HG02798 (cell line): ENCODE results near the gene TEX52.
"Not testable (repeated sequence)": the region's sequence is repeated elsewhere in the genome, so short reads cannot be mapped to it uniquely, and the experiment has no call there.

Experiments
- ATAC-seq: cut with Tn5 transposase; IDR thresholded peaks from one replicate; pipeline ENCODE4 v1.9.1; 2021; ENCODE audit warnings: mild to moderate bottlenecking; ENCODE audit not compliant: unreplicated experiment, poor library complexity

The TEX52 gene

DNA sequence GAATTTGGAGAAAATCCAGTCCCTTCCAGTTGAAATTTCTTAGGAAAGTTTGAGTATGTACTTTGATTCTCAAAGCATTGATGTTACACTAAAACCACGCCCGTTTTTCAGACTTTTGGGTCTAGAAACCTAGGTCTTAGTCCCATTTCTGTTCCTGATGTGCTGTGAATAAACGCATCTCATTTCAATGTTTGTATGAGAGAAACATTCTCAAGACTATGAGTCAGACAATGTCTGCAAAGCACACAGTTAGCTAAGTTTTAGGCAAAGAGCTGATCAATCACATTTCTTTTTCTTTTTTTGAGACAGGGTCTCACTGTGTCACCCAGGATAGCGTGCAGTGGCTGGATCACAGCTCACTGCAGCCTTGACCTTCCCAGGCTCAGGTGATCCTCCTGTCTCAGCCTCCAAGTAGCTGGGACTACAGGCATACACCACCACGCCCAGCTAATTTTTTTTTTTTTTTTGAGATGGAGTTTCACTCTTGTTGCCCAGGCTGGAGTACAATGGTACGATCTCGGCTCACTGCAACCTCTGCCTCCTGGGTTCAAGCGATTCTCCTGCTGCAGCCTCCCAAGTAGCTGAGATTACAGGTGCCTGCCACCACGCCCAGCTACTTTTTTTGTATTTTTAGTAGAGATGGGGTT is 12.3 kb upstream of the TEX52 start:
- ATAC-seq, result not testable (repeated sequence)

DNA sequence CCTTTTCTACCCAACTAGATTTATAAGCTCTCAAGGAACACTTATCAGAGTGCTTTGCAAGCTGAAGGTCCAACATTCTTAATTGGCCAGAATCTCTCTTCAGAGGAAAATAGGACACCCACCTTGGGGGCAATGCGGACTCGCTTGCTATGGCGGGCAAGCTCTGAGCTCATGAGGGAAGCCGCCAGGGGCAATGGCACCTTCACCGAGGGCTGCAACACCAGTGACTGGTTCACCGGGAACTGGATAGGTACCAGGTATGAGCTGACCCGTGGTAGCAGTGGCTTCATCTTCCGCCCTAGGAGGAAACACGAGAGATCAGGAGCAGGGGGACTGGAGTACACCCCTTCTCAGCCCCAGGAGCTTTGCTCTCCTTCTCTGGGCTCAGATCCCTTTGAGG is 7.4 kb upstream of the TEX52 start:
- no peak for ATAC-seq

DNA sequence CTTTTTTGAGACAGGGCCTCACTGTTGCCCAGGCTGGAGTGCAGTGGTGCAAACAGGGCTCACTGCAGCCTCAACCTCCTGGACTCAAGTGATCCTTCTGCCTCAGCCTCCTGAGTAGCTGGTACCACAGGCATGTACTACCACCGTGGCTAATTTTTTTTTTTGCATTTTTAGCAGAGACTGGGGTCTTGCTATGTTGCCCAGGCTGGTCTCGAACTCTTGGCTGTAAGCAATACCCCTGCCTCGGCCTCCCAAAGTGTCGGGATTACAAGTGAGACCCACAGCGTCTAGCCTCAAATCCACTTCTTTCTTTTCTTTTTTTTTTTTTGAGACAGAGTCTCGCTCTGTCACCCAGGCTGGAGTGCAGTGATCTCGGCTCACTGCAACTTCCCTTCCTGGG is 6.6 kb upstream of the TEX52 start:
- not testable (repeated sequence) for ATAC-seq

DNA sequence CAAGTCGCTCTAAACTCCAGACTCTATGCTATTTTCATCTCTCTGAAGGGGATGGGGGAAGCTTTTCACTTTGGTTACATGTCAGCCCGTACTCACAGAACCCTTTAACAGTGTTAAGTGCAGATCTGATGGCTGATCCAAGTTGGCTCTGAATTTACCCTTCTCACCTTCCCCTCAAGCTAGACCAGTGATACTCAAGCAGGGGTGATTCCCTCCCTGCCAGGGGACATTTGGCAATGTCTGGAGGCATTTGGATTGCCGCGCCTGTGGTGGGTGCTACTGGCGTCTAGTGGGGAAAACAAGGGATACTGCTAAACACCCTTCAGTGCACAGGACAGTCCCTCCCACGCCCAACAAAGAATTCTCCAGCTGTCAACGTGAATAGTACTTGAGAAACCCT is 6.0 kb upstream of the TEX52 start:
- no peak for ATAC-seq

DNA sequence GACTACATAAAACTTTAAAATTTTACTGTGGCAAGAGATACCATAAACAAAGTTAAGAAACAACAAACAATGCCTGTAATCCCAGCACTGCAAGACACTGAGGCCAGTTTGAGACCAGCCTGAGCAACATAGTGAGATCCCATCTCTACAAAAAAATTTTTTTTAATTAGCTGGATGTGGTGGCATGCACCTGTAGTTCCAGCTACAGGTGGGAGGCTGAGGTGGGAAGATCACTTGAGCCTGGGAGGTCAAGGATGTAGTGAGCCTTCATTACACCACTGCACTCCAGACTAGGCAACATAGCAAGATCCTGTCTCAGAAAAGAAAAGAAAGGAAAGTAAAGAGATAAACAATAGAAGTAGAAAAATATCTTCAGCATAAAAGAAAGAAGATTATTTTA is 3.3 kb upstream of the TEX52 start:
- no peak for ATAC-seq

DNA sequence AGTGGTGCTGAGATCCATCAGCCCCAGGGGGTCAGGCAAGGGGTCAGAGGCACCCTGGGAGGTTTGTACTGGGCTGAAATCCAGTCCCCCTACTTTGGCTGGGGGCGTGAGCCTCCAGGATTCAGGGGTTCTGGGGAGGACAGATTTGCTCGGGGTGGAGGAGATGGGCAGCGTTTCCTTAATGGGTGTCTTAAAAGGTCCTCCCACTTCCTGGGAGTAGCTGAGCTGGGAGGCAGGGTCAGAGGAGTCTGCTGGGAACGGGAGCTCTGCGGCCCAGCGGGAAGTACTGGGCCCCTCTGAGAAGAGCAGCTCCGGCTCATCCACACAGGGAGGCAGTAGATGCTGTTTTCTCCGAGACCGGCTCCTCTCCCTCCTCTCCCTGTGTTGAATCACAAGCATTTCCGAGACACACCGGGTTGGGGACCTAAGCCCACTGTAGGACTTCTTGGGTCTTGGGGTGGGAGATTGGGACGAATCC is 2.1 kb upstream of the TEX52 start:
- ATAC-seq, result no peak

DNA sequence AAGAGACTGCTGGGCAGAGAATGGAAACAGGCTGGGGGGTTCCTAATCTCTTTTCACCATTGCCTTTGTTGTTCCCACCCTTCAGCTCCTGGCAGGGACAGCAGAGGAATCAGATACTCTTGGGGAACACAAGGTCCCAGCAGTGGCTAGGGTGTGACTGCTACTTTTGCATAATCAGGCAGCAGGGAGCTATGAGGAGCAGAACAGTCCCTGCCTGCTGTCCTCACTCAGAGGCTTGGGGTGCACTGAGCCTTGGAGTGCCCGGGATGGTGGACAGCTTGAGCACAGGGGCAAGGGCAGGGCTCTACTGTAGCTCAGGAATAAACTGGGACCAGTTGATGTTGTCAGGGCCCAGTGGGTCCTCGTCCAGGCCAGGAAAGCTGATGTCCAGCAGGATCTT is 1.5 kb upstream of the TEX52 start:
- ATAC-seq, result no peak

DNA sequence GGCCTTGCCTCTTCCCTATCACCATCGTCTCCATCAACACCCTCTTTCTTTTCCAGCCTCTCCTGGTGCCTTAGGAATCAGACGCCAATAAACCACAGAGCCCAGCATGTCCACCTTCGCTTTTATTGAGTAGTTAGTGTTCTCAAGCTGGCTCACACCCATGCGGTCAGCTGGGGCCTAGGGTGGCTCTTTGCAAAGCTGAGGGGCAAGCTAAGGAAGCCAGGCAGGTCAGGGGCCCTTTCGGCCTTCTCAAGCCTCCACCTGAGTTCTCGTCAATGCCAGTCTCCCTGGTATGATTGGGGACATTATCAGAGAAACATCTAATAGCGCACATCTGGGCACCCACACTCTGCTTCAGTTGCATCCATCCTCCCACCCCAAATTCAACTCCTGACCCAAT is 737 bp upstream of the TEX52 start:
- ATAC-seq, result no peak

DNA sequence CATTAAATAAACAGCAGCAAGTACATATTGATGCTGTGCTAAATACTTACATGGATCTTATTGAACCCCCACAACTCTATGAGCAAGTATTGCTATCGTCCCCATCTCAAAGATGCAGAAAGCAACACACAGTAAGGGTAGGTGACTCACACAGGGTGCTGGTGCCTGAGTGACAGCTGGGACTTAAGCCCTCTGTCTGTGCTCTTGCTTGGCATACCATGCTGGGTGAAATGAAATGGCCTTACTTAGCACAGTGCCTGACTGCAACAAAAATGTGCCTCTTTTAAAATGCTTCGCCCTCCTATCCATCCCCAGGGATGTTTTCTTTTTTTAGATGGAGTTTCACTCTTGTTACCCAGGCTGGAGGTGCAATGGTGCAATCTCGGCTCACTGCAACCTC is 788 bp downstream of the TEX52 start:
- ATAC-seq, result no peak

DNA sequence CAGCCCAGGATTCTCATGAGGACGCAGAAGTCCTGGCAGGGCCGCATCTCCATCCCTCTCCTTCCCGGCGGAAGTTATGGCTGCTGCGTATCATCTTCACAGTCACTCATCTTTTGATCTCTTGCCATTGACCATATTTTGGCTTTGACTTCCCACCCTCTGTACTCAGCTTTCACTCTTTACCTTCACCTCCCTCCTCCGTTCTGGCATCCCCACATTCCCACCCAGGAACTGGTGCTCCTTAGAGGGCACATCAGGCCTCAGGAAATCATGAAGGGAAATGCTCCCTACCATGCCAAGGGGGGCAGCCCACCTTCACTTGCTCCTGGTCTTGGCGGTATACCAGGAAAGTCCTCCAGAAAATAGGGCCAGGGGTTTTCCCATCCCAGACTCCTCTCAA is 1.3 kb downstream of the TEX52 start:
- no peak for ATAC-seq

DNA sequence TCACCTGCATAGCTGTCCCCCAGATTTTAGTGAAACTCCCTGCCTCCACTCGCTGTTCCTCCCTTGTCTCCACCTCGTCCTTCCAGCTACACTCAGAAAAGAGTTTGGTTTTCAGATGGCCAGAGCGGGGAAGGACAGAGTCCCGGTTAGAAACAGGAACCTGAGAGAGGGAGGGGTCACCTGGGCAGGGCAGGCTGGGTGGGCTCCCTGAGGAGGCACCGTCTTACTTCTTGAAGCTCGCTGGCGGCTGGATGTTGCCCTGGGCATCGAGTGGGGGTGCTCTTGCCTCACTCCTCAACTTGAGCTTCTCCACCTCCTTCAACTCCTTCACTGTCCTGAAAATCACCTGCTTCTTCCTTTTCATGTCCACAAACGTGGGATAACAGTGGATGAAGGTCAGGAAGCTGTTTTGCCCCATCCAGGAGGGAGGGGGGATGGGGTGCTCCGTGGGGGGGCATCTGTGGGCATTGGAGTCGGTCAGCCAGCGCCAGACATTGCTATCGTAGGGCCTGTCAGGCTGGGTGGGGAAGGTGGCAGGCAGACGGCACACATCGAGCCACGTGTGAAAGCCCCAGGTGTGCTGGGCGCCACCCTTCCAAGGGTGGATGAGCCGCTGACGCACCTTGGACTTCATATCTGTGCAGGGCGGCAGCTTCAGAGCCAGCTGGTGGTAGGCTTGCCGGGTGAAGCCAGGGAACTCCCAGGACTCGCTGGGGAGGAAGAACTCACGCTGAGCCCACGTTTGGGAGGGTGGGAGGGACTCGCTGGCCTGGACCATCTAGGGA is 2.0 kb downstream of the TEX52 start:
- no peak for ATAC-seq

DNA sequence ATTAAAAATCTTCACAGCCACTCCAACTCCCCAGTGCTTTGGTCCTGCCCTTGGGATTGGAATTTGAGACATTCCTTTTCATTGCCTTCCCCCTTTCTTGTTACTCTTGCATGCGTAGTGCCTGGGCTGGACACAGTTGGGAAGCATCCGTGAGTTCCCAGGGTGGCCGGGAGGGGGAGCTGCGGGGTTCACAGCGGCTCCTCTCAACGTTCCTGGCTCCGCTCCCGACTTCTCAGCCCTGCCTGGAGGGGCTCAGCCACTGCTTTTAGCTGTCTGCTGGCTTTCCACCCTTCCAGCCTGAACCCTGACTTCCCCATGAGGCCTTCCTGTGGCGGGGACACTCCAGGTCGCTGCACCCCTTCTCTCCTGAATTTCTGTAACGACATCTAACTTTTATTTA is 3.2 kb downstream of the TEX52 start:
- no peak for ATAC-seq

DNA sequence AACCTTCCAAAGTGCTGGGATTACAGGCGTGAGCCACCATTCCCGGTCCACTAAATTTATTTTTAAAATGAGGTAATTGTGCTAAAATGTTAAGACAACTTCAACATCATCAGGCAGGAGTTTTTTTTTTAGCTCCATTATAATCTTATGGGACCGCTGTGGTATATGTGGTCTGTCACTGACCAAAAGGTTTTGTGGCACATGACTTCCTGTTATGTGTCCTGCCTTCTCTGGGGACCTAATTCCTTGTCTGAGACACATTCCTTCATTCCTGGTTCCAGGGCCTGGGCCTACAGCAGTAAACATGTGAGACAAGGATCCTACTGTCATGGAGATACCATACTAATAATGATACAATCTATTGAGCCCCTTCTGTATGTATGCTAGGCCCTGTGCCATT is 4.9 kb downstream of the TEX52 start:
- no peak for ATAC-seq

DNA sequence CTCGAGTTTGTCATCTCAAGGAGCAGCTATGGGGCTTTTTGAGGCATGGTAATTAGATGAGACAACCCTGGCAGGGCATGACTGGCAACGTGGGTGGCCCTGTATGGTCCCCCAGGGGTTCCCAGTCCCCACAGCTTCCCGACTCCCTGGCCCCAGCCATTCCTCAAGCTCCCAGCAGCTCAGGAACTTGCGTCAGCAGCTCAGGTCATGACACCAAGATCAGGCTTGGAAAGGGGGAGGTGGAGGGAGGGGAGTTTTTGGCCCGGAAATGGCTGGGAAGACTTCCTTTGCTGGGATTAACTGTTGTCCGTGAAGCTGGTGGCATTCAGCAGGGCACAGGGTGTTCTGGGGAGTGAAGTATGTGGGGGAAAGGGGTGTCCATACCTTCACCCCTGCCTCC is 11.6 kb downstream of the TEX52 start:
- ATAC-seq, result no peak

DNA sequence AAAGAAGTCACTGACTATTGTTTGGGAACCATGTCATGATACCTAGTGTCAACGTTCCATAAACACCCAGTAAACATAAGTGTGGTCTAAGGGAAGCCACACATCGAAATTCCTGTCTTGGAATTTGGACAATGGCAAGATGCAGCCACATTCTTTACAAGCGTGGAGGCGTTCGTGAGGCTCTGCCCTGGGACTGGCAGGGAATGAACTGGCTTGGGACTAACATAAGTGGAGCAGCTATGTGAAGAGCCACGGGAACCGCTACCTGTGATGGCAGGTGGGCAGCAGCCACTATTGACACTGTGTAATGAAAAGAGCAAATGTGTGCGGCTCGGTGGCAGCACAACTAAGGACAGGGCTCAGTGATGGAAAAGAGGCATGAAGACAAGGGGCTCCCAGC is 12.1 kb downstream of the TEX52 start:
- ATAC-seq, result no peak

DNA sequence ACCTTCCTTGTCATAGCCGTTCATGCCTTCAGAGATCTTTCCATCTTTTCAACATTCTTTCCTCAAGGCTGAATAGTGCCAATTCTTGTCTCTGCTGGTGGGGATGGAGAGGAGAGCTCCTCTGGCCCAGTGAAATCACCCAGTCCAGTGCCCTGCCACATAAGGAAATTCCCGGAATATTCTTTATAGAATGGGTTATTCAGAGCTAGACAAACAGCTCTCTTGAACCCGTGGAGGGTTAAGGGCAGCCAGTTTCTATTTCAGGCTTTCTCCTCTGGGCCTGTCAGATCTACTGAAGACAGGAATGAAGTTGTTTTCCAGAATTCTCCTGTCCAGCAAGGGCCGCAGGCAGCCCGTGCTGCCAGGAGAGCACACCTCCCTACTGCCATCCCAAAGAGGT is 13.9 kb downstream of the TEX52 start:
- no peak for ATAC-seq

DNA sequence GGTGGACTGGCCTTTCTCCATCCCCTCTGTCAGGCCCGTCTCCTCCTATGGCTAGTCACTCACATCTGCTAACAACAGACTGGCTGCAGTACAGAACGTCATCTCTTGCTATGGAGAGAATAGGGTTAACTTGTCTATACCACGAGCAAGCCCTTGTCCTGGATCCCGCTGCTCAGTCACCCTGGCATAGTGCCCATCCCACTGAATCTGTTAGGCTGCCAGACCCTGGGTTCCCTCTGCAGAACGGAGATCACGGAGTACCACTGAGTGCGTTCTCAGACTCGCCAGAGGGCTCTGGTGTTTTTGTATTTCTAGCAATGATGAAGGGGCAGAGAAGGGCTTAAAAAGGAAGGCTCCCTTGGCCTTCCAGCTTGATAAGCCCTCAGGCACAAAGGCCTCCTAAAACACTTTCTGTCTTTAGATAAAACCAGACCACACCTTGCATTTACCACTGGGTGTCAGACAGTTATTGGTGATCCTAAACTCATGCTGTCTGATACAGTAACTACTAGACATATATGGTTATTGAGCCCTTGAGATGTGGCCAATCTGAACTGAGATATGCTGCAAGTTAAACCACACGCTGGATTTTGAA is 15.7 kb downstream of the TEX52 start:
- no peak for ATAC-seq

DNA sequence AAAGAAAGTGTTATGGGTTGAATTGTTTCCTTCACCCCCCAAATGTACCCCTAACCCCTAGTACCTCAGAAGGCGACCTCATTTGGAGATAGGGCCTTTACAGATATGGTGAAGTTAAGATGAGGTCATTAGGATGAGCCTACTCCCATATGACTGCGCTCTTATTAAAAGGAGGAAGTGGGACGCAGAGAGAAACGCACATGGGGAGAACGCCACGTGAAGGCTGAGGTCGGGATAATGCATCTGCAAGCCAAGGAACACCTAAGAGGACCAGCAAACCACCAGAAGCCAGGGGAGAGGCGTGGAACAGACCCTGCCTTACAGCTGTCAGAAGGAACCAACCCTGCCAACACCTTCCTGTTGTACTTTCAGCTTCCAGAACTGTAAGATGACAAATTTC is 20.3 kb downstream of the TEX52 start:
- ATAC-seq, result no peak

DNA sequence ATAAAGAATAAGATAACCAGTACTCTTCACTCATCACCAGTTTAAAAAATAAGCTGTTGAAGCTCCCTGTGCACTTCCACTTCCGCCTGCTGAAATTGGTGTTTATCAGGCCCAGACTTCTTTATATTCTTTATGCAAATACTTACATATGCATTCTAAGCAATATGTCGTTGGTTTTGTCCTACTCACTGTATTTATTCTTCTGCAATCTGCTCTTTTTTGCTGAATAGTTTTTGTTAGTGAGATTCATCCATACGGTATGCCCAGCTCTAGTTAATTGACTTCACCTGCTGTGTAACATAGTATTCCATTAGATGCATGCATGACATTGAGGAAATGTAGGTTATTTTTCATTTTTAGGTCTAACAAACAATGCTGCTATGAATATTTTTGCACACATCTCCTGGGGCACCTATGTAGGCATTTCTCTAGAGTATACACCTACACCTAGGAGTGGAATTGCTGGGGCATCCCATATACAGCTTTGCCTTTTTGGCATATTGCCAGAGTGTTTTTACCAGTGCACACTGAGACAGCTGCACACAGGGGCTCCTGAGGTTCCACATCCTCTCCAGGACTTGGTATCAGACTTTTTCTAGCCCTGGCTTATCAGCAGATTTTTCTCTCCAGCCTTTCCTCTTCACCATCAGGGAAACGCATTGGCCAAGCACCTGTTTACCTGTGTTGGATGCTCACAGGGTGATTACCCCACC is 21.0 kb downstream of the TEX52 start:
- ATAC-seq, result no peak

DNA sequence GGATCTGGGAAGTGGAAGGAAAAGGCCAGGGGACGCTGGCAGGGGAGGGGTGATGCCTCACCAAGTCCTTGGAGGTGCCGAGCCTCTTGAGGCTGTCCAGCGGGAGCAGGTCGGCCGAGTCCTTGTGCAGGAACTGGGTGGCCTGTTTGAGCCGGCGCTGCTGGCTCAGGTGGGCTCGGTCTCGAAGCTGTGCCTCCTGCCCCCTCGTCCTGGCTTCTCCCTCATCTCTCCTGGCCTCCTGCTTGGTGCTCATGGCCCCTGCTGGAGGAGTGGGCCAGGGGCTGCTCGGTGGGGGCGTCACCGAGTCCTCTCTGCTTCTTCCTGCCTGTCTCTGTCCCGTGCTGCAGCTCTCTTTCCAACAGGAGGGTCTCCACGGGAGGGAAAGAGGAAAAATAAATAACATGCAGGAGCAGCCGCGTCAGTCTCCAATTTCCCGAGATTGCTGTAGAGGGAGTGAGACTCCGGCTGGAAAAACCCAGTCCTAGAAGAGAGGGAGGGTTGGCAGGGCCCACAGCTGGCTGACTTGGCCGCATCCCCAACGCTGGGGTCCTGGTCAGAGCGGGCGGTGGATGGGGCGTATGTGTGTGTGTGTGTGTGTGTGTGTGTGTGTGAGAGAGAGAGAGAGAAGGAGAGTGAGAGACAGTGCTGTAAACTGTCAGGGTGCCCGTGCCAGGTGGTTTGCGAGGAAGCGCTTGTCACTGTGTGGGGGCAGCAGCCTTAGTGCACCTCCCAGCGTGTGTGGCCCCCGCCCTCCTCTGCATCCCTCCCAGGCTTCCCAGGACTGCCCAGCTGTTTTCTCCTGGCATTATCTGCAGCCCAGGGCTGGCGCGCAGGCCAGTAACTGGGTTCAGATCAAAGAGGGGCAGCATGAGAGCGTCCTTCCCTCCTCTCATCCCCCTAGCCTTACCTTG is 22.0 kb downstream of the TEX52 start, which contains the start of gene NRIP2:
TSS of gene NRIP2 (minus strand) at position 455 of the 911 bp plus-strand sequence. CDS start at position 403, 52 bp downstream.
- ATAC-seq, result no peak
